HEK293T (cell line): ENCODE data around the gene WNT6.

Experiments
- CTCF ChIA-PET: fragments of 350-600 bp; formaldehyde crosslinking; extraction: SDS; loops from one replicate; lab custom pipeline; 2021; ENCODE audit warnings: antibody characterized with exemption, inconsistent platforms; lab: Yijun Ruan, JAX
- POLR2A ChIA-PET: fragments of 350-600 bp; formaldehyde crosslinking; extraction: SDS; loops from one replicate; lab custom pipeline; 2020; ENCODE audit warnings: antibody characterized with exemption, inconsistent platforms; lab: Yijun Ruan, JAX
- DNase-seq: peaks from one replicate; pipeline ENCODE4 v3.0.0; 2012; ENCODE audit warnings: mixed read lengths; ENCODE audit errors: extremely low spot score
- ARNT ChIP-seq: fragments of 450-650 bp; IDR thresholded peaks from 2 replicates; pipeline ENCODE4 v1.6.1; 2017; ENCODE audit warnings: mild to moderate bottlenecking
- BHLHE40 ChIP-seq: fragments of 450-650 bp; IDR thresholded peaks from 2 replicates; pipeline ENCODE4 v1.6.1; 2016; ENCODE audit warnings: mild to moderate bottlenecking, moderate library complexity, borderline replicate concordance
- CTBP1 ChIP-seq: fragments of 450-650 bp; IDR thresholded peaks from 2 replicates; pipeline ENCODE4 v1.6.1; 2016; ENCODE audit warnings: borderline replicate concordance
- ELF4 ChIP-seq: fragments of 450-650 bp; IDR thresholded peaks from 2 replicates; pipeline ENCODE4 v1.6.1; 2017; ENCODE audit warnings: antibody characterized with exemption
- FOXA1 ChIP-seq: fragments of 450-650 bp; IDR thresholded peaks from 2 replicates; pipeline ENCODE4 v1.6.1; 2016; ENCODE audit warnings: mild to moderate bottlenecking
- FOXK2 ChIP-seq: fragments of 450-650 bp; IDR thresholded peaks from 2 replicates; pipeline ENCODE4 v1.6.1; 2016; ENCODE audit warnings: mild to moderate bottlenecking
- FOXM1 ChIP-seq: fragments of 450-650 bp; IDR thresholded peaks from 2 replicates; pipeline ENCODE4 v1.6.1; 2017; ENCODE audit warnings: mild to moderate bottlenecking, borderline replicate concordance
- HDGF ChIP-seq: fragments of 450-650 bp; IDR thresholded peaks from 2 replicates; pipeline ENCODE4 v1.6.1; 2017; ENCODE audit warnings: antibody characterized with exemption, borderline replicate concordance
- L3MBTL2 ChIP-seq: fragments of 450-650 bp; conservative IDR thresholded peaks from 2 replicates; pipeline ENCODE4 v1.6.1; 2016; ENCODE audit warnings: mild to moderate bottlenecking
- LEF1 ChIP-seq: fragments of 450-650 bp; IDR thresholded peaks from 2 replicates; pipeline ENCODE4 v1.6.1; 2017; ENCODE audit warnings: mild to moderate bottlenecking, borderline replicate concordance
- NFRKB ChIP-seq: fragments of 450-650 bp; IDR thresholded peaks from 2 replicates; pipeline ENCODE4 v1.6.1; 2016; ENCODE audit warnings: mild to moderate bottlenecking, moderate library complexity
- SP1 ChIP-seq: fragments of 450-650 bp; IDR thresholded peaks from 2 replicates; pipeline ENCODE4 v1.6.1; 2017
- SUZ12 ChIP-seq: fragments of 450-650 bp; IDR thresholded peaks from 2 replicates; pipeline ENCODE4 v1.6.1; 2016; ENCODE audit warnings: mild to moderate bottlenecking
- TARDBP ChIP-seq: fragments of 450-650 bp; IDR thresholded peaks from 2 replicates; pipeline ENCODE4 v1.6.1; 2016
- ZNF384 ChIP-seq: fragments of 450-650 bp; IDR thresholded peaks from 2 replicates; pipeline ENCODE4 v1.6.1; 2016
- TF ChIP-seq, protein P1 (sequence below): fragments of 450-650 bp; IDR thresholded peaks from 2 replicates; pipeline ENCODE4 v1.6.1; 2016

Gene WNT6

DNA sequence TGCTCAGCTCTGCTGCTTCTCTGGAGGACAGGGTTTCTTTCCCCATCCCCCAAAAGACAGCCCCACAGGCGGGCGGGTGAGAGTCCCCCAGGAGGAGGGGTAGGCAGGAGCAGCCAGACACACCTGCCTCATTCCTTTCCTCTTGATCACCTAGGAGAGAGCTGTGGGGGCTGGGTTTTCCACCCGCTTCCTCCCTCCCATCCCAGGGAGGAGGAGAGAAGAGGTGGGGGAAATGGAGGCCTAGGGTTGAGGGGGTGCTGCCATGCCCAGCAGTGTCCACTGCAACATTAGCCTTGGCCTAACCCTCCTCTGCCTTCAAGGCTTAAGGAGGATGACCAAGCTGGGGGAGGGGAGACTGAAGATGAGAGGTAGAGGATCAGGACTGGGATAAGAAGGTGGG, 35.7 kb downstream of the WNT6 start:
- POLR2A ChIA-PET = interaction anchor here (1.5 kb wide), 1 partner anchor 14 kb away, joined by 5 read pairs; no protein-coding TSS in a partner anchor
- CTCF ChIA-PET = interaction anchor here (0.9 to 3.8 kb wide), 2 partner anchors 8 to 19 kb away, joined by 4 to 27 read pairs; no protein-coding TSS in a partner anchor
- DNase-seq = no peak
- TF ChIP-seq CTBP1 = no peak
- no peak for TF ChIP-seq SUZ12
- TF ChIP-seq ZNF384 = no peak
- TF ChIP-seq SP1 = no peak
- no peak for TF ChIP-seq TARDBP
- no peak for TF ChIP-seq BHLHE40
- TF ChIP-seq, protein P1, sequence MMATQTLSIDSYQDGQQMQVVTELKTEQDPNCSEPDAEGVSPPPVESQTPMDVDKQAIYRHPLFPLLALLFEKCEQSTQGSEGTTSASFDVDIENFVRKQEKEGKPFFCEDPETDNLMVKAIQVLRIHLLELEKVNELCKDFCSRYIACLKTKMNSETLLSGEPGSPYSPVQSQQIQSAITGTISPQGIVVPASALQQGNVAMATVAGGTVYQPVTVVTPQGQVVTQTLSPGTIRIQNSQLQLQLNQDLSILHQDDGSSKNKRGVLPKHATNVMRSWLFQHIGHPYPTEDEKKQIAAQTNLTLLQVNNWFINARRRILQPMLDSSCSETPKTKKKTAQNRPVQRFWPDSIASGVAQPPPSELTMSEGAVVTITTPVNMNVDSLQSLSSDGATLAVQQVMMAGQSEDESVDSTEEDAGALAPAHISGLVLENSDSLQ = no peak
- TF ChIP-seq ARNT = no peak
- TF ChIP-seq LEF1 = no peak
- no peak for TF ChIP-seq NFRKB
- TF ChIP-seq HDGF = no peak
- TF ChIP-seq ELF4 = no peak

DNA sequence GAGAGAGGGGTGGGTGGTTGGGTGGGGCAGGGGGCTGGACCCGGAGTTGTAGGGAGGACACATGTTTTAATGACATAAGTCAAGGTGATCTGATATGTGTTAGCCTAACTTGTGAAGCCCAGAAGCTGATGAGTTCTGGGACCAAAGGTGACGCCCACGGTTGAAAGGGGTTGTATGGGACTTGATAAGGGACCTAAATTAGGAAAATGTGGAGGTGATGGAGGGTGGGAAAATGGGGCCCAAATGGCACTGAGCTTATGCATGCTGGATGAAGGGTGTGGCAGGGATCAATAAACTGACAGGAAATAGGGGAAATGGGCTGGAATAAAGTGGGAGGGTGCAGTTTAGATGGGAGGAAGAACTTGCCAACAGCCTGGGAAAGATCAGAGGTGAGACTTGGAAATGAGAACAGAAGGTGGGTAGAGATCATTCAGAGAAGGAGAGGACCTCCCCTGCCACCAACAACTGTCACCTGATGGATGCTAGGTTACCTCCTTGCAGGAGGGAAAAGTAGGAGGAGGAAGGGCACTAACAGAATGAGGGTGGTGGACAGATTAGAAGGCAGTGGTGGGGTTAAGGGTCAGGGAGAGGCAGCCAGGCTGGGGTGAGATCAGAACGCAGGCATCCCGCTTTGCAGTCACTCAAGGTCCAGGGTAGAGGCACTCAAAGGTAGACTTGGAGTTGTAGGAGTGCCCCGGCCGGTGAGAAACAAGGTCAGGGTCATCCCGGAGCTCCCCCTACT, 36.3 kb downstream of the WNT6 start:
- CTCF ChIA-PET = interaction anchor here (0.9 to 5.3 kb wide), 4 partner anchors 8 to 80 kb away, joined by 4 to 71 read pairs (median 16); no protein-coding TSS in a partner anchor
- TF ChIP-seq ARNT (no peak), L3MBTL2 (no peak), BHLHE40 (no peak), TARDBP (no peak), ELF4 (no peak), LEF1 (no peak), FOXM1 (no peak), FOXK2 (no peak)
- TF ChIP-seq, protein P1 = no peak
- DNase-seq = no peak
- POLR2A ChIA-PET = interaction anchor here (1.5 kb wide), 1 partner anchor 13 kb away, joined by 5 read pairs; no protein-coding TSS in a partner anchor

GRCh38 chr2:218896501-218897393, 37.1 kb downstream of the WNT6 start:
- ChIA-PET CTCF (interaction anchor here (0.7 to 5.3 kb wide), 8 partner anchors 9 to 79 kb away, joined by 3 to 71 read pairs (median 8); partner anchors contain the start of gene CDK5R2), POLR2A (interaction anchor here (1.5 to 1.8 kb wide), 2 partner anchors 12 kb away, joined by 5 to 13 read pairs; no protein-coding TSS in a partner anchor)
- DNase-seq = no peak
- TF ChIP-seq BHLHE40 (no peak), L3MBTL2 (no peak), ARNT (no peak), LEF1 (no peak), FOXK2 (no peak), SUZ12 (no peak), NFRKB (no peak), SP1 (no peak), FOXM1 (no peak)
- TF ChIP-seq, protein P1 = no peak

DNA sequence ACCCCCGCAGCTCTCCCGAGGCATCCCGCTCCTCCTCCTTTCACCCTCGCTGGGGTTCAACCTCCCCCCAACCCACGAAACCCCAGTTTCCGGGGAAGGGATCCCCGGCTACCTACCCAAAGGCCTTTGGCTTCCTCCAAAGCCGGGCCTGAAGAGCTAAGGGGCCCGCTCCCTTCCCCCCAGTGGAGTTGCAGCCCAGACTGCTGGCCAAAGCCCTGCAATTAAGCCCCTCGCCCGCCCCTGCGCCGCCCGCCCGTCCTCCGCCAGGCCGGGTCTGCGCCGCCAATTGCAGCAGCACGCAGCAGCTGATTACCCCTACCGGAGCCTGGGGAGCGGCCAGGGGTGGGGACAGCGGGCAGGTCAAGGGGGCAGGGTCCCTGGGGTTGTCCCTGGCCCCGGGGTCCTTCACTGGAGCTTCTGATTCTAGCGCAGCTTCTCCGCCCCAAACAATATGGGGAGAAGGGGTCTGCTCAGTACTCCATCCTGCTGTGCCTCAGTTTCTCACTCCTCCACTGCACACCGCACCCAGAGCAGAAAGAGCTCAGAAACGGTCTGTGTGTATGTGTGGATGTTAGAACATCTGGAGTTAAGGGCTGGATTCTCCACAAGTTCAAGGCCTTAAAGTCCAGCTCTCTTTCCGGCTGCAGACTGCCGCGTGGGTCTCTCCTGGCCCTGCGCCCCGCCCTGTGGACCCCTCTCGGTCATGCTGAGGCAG, 37.9 kb downstream of the WNT6 start:
- TF ChIP-seq FOXK2 = no peak
- TF ChIP-seq FOXA1 = no peak
- no peak for TF ChIP-seq TARDBP
- TF ChIP-seq, protein P1 = no peak
- TF ChIP-seq FOXM1 = no peak
- TF ChIP-seq L3MBTL2 = no peak
- TF ChIP-seq ELF4 = no peak
- no peak for DNase-seq
- POLR2A ChIA-PET = interaction anchor here (1.2 to 1.8 kb wide), 4 partner anchors 11 to 238 kb away, joined by 3 to 13 read pairs (median 4); partner anchors contain the start of genes BCS1L and ZNF142
- CTCF ChIA-PET = interaction anchor here (0.5 to 5.3 kb wide), 15 partner anchors 10 to 447 kb away, joined by 3 to 71 read pairs (median 7); partner anchors contain the start of gene CDK5R2
